NK-92 (cell line): ENCODE measurements around the gene INO80E.
"Not testable (repeated sequence)": the region's sequence is repeated elsewhere in the genome, so short reads cannot be mapped to it uniquely, and the experiment has no call there.

Source experiments
- DNase-seq: peaks from one replicate; lab custom pipeline; 2025; ENCODE audit not compliant: unreplicated experiment; lab: John Stamatoyannopoulos, UW

INO80E gene

GRCh38 chr16:30030011-30030685, 34.1 kb downstream of the INO80E start:
- DNase-seq, result no peak

GRCh38 chr16:30030841-30031413, 34.9 kb downstream of the INO80E start, which contains the start of gene TLCD3B:
TSS of gene TLCD3B (minus strand) at chr16:30031271. CDS start at chr16:30030527, 744 bp downstream.
- DNase-seq, result no peak

- DNase-seq, result no peak
These were observed 35.5 kb downstream of the INO80E start for GRCh38 chr16:30031477-30031918.

GRCh38 chr16:30032083-30032819, 36.2 kb downstream of the INO80E start:
- DNase-seq, result no peak

GRCh38 chr16:30033270-30033669, 37.2 kb downstream of the INO80E start:
- DNase-seq, result no peak

GRCh38 chr16:30040221-30040620, 44.2 kb downstream of the INO80E start:
- no peak for DNase-seq

- not testable (repeated sequence) for DNase-seq
These were observed 44.6 kb downstream of the INO80E start for GRCh38 chr16:30040690-30041089.

GRCh38 chr16:30041841-30042240, 45.8 kb downstream of the INO80E start:
- DNase-seq, result no peak

GRCh38 chr16:30046178-30046577, 50.1 kb downstream of the INO80E start:
- no peak for DNase-seq

GRCh38 chr16:30046588-30046987, 50.5 kb downstream of the INO80E start:
- no peak for DNase-seq

- DNase-seq, result no peak
These were observed 53.8 kb downstream of the INO80E start for GRCh38 chr16:30049871-30050270.

- no peak for DNase-seq
These were observed 55.5 kb downstream of the INO80E start for GRCh38 chr16:30051518-30051917.

GRCh38 chr16:30052671-30053372, 56.8 kb downstream of the INO80E start:
- peak; percentile 39 for DNase-seq

- DNase-seq, result no peak
These were observed 57.5 kb downstream of the INO80E start for GRCh38 chr16:30053376-30054015.

- no peak for DNase-seq
These were observed 58.4 kb downstream of the INO80E start for GRCh38 chr16:30054451-30054850.

- DNase-seq, result no peak
These were observed 59.0 kb downstream of the INO80E start for GRCh38 chr16:30054959-30055553.
